Measurements from ENCODE around the gene HOXD9.

HOXD9 gene

DNA sequence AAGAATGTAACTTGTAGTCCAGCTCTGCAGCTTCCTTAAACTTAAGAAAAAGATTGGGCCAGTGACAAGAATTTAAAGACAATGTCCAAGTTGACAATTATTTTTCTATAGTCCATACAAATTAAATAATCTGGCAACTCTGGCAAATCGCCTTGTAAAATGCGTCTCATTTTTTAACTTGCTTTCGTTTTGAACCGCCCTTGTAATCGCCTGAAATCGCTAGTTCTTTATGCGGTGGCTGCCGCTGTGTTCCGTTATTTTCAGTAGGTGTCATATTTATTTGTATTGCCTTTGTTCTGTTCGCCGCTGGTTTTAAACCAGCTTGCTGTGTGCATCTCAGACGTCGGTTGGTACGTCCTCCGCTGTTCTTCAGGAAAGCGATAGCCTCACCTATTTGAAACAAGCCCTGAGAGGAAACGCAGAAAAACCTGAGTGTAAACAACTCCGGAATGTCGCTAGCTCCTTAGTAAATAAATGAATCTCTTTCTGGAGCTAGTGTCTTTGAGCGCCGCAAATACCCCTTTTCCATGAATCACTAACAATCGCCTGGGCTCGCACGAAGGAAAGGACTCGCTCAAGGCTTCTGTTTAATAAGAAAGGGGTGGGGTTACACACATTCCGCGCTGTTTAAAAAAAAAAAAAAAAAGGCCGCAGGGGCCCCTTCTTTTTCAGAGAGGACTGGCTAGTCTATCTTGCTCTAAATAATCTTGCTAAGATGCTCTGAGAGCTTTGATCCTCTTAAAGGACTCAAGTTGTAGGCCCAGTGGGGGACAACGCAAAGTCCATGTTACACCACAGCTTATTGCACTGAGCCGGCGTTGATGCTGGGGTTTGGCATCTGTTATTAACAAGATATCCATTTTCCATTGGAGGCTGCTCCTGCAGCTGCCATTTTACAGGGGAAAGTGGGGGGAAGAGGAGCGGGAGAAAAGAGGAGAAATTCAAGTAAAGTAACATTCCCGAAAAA is 10.0 kb downstream of the HOXD9 start:
- TF ChIP-seq, protein P1, sequence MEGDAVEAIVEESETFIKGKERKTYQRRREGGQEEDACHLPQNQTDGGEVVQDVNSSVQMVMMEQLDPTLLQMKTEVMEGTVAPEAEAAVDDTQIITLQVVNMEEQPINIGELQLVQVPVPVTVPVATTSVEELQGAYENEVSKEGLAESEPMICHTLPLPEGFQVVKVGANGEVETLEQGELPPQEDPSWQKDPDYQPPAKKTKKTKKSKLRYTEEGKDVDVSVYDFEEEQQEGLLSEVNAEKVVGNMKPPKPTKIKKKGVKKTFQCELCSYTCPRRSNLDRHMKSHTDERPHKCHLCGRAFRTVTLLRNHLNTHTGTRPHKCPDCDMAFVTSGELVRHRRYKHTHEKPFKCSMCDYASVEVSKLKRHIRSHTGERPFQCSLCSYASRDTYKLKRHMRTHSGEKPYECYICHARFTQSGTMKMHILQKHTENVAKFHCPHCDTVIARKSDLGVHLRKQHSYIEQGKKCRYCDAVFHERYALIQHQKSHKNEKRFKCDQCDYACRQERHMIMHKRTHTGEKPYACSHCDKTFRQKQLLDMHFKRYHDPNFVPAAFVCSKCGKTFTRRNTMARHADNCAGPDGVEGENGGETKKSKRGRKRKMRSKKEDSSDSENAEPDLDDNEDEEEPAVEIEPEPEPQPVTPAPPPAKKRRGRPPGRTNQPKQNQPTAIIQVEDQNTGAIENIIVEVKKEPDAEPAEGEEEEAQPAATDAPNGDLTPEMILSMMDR (IDR thresholded peaks at IDR 0.05), result no peak
- Histone ChIP-seq H3K36me3 (no peaks in the 10 kb centered on the region), H3K4me3 (ENCODE audit: low read depth in 1 of 2, low read length in 1 of 2) (peak overlapping the region; percentile 22 to 48), H3K4me1 (ENCODE audit: control insufficient read depth in 1 of 2, insufficient read depth in 1 of 2, low read depth in 1 of 2, low read length in 1 of 2) (peaks cover 28 to 38% of the 10 kb centered on the region in 2 experiments), H3K9me3 (no peaks in the 10 kb centered on the region), H3K27me3 (peaks cover 100% of the 10 kb centered on the region), H3K27ac (no peak overlapping the region)

DNA sequence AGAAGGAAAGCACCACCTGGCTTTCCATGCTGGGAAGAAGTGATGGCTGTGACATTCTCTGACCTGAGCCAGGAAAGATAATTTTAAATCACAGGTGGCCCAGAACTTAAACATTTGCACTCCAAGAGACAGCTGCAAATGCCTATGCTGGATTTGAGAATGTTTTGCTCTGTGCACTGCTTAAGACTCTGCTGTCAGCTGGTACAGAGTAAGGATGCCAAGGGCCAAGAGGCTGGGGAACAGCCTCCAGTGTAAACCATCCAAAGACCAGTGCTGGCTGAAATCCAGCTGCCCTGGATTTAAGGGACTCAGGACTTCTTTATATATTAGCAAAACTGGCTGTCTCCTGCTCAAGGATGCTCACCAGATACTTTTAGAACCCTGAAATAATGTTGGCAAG is 10.9 kb downstream of the HOXD9 start:
- Histone ChIP-seq H3K27ac (no peak overlapping the region), H3K4me1 (ENCODE audit: control insufficient read depth in 1 of 2, insufficient read depth in 1 of 2, low read depth in 1 of 2, low read length in 1 of 2) (peaks cover 28 to 38% of the 10 kb centered on the region in 2 experiments), H3K9me3 (no peaks in the 10 kb centered on the region), H3K4me3 (ENCODE audit: low read depth in 1 of 2, low read length in 1 of 2) (no peak overlapping the region), H3K36me3 (no peaks in the 10 kb centered on the region), H3K27me3 (peaks cover 100% of the 10 kb centered on the region)
- TF ChIP-seq, protein P1 (IDR thresholded peaks at IDR 0.05), result no peak

DNA sequence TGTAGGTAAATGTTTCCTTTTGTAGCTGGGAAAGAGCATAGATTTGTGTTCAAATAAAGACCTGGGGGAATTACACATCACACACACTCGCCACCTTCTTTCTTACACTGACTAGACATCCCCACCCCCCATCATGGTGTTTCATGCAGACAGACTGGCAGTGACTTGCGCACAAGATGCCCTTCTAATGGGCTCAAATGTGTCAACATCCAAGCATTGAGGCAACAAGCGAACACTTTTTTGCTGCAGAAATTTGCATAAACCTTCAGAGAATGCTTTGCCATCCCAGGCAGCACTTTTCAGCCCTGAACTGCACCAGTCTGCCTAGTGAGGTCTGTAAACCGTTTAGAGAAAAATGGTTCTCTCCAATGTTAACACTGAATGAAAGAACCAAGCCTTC is 11.5 kb downstream of the HOXD9 start:
- H3K9me3 ChIP-seq, result no peaks in the 10 kb centered on the region
- peaks cover 21 to 36% of the 10 kb centered on the region in 2 experiments for H3K4me1 ChIP-seq (ENCODE audit: control insufficient read depth in 1 of 2, insufficient read depth in 1 of 2, low read depth in 1 of 2, low read length in 1 of 2)
- TF ChIP-seq, protein P1 (IDR thresholded peaks at IDR 0.05), result no peak
- peaks cover 100% of the 10 kb centered on the region for H3K27me3 ChIP-seq
- H3K36me3 ChIP-seq, result no peaks in the 10 kb centered on the region
- H3K27ac ChIP-seq, result no peak overlapping the region
- no peak overlapping the region for H3K4me3 ChIP-seq (ENCODE audit: low read depth in 1 of 2, low read length in 1 of 2)

DNA sequence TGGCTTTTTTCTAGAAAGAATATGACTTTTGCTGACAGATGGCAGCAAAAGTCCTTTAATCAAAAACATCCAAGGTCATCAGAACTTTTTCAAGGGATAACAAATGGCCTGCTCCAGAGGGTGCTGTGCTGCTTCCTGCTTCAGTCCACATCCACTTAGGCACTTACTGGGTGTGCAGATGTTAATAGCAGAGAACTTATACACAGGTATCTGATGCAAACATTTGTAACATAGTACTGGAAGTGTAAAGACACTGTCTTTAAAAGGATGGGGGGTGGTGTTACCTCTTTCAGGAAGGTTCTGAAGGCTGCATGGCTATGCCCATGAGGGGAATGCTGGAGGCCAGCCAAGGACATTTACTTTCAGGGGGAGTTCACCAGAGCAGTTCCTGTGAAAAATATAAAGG is 12.5 kb downstream of the HOXD9 start:
- H3K27ac ChIP-seq, result no peak overlapping the region
- peaks cover 100% of the 10 kb centered on the region for H3K27me3 ChIP-seq
- no peak overlapping the region for H3K4me3 ChIP-seq (ENCODE audit: low read depth in 1 of 2, low read length in 1 of 2)
- no peaks in the 10 kb centered on the region for H3K9me3 ChIP-seq
- TF ChIP-seq, protein P1 (IDR thresholded peaks at IDR 0.05), result no peak
- H3K36me3 ChIP-seq, result no peaks in the 10 kb centered on the region
- peaks cover 17 to 28% of the 10 kb centered on the region in 2 experiments for H3K4me1 ChIP-seq (ENCODE audit: control insufficient read depth in 1 of 2, insufficient read depth in 1 of 2, low read depth in 1 of 2, low read length in 1 of 2)

DNA sequence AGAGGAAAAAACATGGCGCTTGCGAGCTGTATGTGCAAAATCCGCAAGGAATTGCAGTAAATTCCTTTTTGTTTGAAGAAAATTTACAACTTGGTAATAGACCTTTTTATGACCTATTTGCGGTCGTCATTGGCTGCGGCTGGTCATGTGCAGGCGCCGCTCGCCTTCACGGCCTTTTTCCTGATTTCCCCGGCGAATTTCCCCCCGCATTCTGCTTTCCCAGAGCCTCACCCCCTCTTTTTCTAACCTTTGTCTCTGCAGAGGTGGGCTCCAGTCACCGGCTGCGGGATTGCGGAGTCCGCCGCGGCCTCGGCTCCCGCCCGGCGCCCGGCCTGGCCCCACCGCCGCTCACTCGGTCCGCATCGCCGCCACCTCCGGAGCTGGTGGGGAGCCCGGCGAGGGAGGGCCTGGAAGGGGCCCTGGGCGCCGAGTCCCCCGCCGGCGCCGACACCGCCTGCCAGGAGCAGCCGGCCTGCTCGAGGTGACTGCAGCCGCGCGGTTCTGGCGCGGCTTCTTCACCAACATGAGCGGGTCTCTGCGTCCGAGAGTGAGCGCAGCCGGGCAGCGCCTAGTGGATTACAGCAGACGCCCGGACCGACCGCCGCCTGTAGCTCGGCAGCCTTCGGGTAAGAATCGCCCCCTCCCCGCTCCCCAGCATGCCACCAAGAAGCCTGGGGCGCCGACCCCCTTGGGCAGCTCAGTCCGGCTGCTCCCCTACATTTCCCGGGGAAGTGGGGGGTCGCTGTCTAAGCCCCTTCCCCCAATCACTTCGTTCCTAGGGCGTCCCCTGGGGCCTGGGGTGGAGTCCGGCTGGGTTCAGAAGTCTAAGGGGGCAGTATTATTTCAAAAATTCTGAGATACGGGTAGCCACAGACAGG is 14.1 kb downstream of the HOXD9 start:
- Histone ChIP-seq H3K36me3 (no peaks in the 10 kb centered on the region), H3K9me3 (no peaks in the 10 kb centered on the region), H3K27me3 (peaks cover 100% of the 10 kb centered on the region), H3K4me3 (ENCODE audit: low read depth in 1 of 2, low read length in 1 of 2) (peak overlapping the region in 1 of 2 experiments; percentile 35), H3K27ac (no peak overlapping the region), H3K4me1 (ENCODE audit: control insufficient read depth in 1 of 2, insufficient read depth in 1 of 2, low read depth in 1 of 2, low read length in 1 of 2) (peaks cover 17 to 24% of the 10 kb centered on the region in 2 experiments)
- TF ChIP-seq, protein P1 (IDR thresholded peaks at IDR 0.05), result no peak

Measured in neutrophil (primary cell).